Stimulated activated CD4-positive, alpha-beta T cell treated with anti-CD3 and anti-CD28 coated beads, Interleukin-15, amount 100 ng/mL, for 24 hours (primary cell): ENCODE results near the gene PKDCC.
"Not testable (repeated sequence)": the region's sequence is repeated elsewhere in the genome, so short reads cannot be mapped to it uniquely, and the experiment has no call there.

ENCODE experiments used
- DNase-seq: peaks from one replicate; pipeline ENCODE4 v3.0.0-alpha.2; 2020

The PKDCC gene

GRCh38 chr2:42031281-42032223, 16.3 kb upstream of the PKDCC start:
- DNase-seq = no peak

GRCh38 chr2:42032224-42032620, 15.6 kb upstream of the PKDCC start:
- no peak for DNase-seq

DNA sequence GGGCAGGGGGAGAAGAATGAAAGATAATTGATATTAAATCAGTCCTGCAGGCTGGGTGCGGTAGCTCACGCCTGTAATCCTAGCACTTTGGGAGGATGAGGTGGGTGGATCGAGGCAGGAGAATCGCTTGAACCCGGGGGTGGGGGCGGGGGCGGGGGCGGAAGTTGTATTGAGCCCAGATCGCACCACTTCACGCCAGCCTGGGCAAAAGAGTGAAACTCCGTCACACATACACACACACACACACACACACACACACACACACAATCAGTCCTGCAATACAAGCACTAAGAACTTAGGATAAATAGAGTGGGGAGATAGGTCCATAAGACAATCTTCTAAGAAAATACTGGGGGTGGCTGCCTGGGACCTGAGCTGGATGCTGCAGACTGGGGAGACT, 15.1 kb upstream of the PKDCC start:
- no peak for DNase-seq

DNA sequence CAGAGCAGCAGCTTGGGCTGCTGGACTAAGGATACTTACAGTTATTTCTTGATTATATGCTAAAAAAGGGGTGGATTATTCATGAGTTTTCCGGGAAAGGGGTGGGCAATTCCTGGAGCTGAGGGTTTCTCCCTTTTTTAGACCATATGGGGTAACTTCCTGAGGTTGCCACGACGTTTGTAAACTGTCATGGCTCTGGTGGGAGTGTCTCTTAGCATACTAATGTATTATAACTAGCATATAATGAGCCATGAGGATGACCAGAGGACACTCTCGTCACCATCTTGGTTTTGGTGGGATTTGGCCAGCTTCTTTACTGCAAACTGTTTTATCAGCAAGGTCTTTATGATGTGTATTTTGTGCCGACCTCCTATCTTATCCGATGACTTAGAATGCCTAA, 13.7 kb upstream of the PKDCC start:
- not testable (repeated sequence) for DNase-seq

GRCh38 chr2:42035241-42035640, 12.6 kb upstream of the PKDCC start:
- no peak for DNase-seq

DNA sequence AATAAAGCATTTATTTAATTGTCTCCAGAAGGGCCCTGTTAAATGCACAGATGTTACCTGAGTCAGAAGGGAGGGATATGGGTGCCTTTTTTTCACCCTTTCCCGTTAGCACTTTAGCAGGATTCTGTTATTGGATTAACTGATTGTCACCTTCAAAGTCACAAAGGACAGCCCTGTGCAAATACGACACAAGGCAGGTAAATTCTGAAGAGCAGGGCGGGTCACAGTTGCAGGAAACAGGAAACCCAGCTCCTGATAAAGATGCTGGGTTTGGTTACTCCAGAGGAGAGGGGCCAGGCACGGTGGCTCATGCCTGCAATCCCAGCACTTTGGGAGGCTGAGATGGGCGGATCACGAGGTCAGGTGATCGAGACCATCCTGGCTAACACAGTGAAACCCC, 11.4 kb upstream of the PKDCC start:
- no peak for DNase-seq

DNA sequence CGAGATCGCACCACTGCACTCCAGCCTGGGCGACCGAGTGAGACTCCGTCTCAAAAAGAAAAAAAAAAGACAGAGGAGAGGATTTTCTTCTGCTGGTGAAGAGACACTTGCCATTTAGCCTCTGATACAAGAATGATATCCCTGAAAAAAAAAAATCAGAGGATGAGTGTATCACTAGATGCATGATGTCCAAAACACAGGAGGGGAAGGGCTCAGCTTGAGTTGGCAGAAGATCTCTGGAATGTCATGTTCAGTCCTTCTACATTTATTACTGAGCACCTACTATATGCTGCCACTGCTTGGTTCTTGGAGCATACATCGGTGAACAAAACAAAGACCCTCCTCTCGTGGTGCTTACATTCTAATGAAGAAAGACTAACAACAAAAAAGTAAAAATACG, 10.9 kb upstream of the PKDCC start:
- no peak for DNase-seq

- no peak for DNase-seq
Observed at GRCh38 chr2:42040643-42041278, 7.1 kb upstream of the PKDCC start.

- no peak for DNase-seq
Observed at GRCh38 chr2:42041377-42042127, 6.3 kb upstream of the PKDCC start.

DNA sequence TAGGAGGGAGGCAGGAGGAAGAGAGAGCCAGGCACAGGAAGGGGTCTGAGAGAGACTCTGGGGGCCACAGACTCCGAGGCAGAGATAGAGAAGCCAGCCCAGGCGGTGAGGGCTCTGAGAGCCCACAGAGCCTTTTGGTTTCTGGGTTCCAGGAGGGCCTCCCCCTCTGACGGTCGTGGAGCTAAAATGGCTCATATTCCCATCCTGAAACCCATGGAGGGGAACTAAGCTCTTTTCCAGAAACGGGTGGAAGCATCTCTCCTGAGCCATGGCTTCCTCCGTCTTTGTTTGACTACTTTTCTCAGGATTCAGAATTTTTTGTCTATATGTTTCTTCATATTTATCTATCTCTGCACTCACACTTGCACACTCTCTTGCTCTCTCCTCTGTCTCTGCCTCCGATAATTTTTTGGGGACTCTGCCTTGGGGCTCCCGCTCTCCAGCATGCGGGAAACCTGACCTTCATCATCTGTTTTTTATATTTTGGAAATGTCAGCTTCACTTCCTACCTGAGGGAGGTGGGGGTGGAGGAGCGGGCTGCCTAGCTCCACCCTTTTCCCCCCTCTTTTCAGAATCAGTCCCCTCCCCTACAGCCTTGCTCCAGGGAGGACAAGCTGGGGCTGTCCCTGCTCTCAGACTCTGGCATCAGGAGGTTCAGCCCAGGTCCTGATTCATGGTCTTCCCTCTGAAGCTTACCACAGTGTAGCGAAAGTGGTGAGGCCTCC, 5.0 kb upstream of the PKDCC start:
- no peak for DNase-seq

- DNase-seq = no peak
Observed at GRCh38 chr2:42043789-42044394, 3.9 kb upstream of the PKDCC start.

- no peak for DNase-seq
Observed at GRCh38 chr2:42044939-42045338, 2.9 kb upstream of the PKDCC start.

DNA sequence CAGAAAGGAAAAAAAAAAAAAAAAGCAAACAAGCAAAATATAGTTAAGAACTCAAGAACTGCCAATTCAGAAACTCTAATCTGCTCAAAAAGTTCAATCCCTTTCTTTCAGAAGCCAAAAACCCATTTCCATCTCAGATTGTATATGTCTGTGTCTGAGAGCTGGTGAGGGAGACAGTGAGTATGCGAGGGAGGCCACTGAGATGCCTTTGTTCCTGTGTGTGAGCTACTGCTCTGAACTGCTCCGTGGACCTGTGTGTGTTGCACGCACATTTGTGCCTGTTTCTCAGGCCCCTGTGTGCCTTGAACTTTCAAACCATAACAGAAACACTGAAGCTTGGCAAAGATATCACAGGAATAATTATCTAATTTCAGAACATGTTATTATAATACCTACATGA, 2.5 kb upstream of the PKDCC start:
- no peak for DNase-seq

- DNase-seq = no peak
Observed at GRCh38 chr2:42045848-42046748, 1.7 kb upstream of the PKDCC start.

- DNase-seq = no peak
Observed at GRCh38 chr2:42046819-42047487, 868 bp upstream of the PKDCC start.

GRCh38 chr2:42048299-42049220, 739 bp downstream of the PKDCC start:
- peak; percentile 5 for DNase-seq

DNA sequence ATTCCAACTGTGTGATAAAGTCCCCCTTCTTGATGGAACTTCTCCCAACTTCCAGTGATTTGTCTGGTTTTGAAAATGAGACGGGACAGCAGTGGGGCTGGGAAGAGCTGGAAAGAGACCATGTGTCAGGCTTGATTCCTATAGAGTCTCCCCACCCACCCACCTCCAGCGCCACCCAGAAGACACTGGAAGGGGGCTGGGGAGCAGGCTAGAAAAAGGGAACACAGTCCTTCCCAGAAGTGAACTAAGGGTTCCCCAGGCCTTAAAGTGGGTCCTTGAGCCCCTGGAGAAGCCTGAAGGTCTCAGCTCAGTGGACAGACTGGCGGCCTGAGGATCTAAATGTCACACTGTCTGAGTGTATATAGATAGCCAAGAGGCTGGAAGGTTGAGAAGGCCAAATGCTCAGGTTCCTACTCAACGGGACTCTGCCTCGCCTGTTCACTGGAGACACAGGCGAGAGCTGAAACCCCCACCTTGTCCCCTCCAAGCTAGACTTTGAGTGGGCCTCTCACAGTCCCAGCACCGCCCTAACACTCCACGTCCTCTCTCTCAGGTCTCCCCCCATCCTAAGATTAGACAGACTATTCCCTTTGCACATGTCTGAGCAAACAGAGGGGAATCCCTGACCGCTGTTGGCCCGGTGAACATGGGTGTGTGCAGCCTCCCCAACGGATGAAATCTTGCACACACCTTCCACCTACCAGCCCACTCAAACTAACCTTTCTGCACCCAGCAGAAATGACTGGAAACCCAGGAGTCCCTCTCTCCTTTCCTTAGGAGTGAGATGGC, 1.6 kb downstream of the PKDCC start:
- no peak for DNase-seq

GRCh38 chr2:42050010-42050702, 2.3 kb downstream of the PKDCC start:
- DNase-seq = no peak
